SK-N-MC (cell line): ENCODE data around the gene BICD2.

Experiments used
- EZH2 ChIP-seq: fragments of 200-600 bp; sonication (generic); IDR thresholded peaks from one replicate; pipeline ENCODE4 v1.6.1; 2017; ENCODE audit warnings: antibody characterized with exemption
- FOXP2 ChIP-seq: optimal IDR thresholded peaks from 2 replicates; pipeline ENCODE3; 2011; ENCODE audit warnings: mild to moderate bottlenecking, moderate library complexity; ENCODE audit not compliant: insufficient read depth; ENCODE audit errors: extremely low read length, control extremely low read depth
- POLR2AphosphoS5 ChIP-seq: IDR thresholded peaks from 2 replicates; pipeline ENCODE4 v1.6.1; 2012; ENCODE audit warnings: mild to moderate bottlenecking, low read depth, low read length, borderline replicate concordance

GRCh38 chr9:92720807-92721535 is 43.7 kb downstream of the BICD2 start:
- TF ChIP-seq EZH2 (no peak), POLR2AphosphoS5 (no peak), FOXP2 (no peak)
